Endothelial cell of umbilical vein (primary cell): ENCODE data around the gene ANKS1A. TPM values are rescaled to one million over a fixed set of nuclear protein-coding genes. Genes with fewer than 3 reads are reported as not detected.

ENCODE experiments used
- BruUV-seq: library from RNA; stranded (reverse); fragments of 400-500 nt; replicated peaks from 2 replicates; lab custom pipeline; 2021; lab: Mats Ljungman, UMichigan
- CTCF ChIA-PET: fragments of 300-600, 350-600 bp; sonication (Branson Sonifier 250); formaldehyde crosslinking; loops from one replicate; lab custom pipeline; 2021; ENCODE audit warnings: antibody characterized with exemption, inconsistent platforms; lab: Charles Lee
- POLR2A ChIA-PET: fragments of 300-600, 350-600 bp; sonication (Branson Sonifier 250); formaldehyde crosslinking; loops from one replicate; lab custom pipeline; 2021; ENCODE audit warnings: antibody characterized with exemption, inconsistent platforms; lab: Charles Lee
- DNase-seq: peaks from one replicate; pipeline ENCODE4 v3.0.0-alpha.2; 2011; ENCODE audit warnings: low read depth, low spot score
- FAIRE-seq: peaks from 2 replicates; lab custom pipeline; 2011; peaks lifted over from hg19 to GRCh38; lab: Jason Lieb, UNC
- H2AFZ ChIP-seq: 2 replicates; pipeline ENCODE4 v1.6.0; 2012; ENCODE audit warnings: low read depth, low read length, control low read depth, inconsistent platforms
- H3K27ac ChIP-seq: 2 replicates; pipeline ENCODE4 v1.5.1; 2011; ENCODE audit warnings: low read depth, mild to moderate bottlenecking, control low read depth, low read length, moderate library complexity; ENCODE audit not compliant: insufficient read depth
- H3K27me3 ChIP-seq, 2 experiments: 2 replicates each; pipeline versions ENCODE4 v1.6.0 to v1.6.1; 2011; ENCODE audit warnings: low read length in 2 of 2, mixed read lengths in 1 of 2; ENCODE audit not compliant: control insufficient read depth in 2 of 2, insufficient read depth in 2 of 2
- H3K36me3 ChIP-seq, 2 experiments: 2 replicates in 1 of 2; 3 replicates in 1 of 2; pipeline ENCODE4 v1.5.1; 2011; ENCODE audit warnings: low read length in 2 of 2, mild to moderate bottlenecking in 1 of 2, moderate library complexity in 1 of 2; ENCODE audit not compliant: control insufficient read depth in 2 of 2, insufficient read depth in 2 of 2; ENCODE audit errors: extremely low read depth in 1 of 2
- H3K4me1 ChIP-seq: 3 replicates; pipeline ENCODE4 v1.5.1; 2011; ENCODE audit warnings: mild to moderate bottlenecking, low read length; ENCODE audit not compliant: control insufficient read depth, insufficient read depth; ENCODE audit errors: extremely low read depth
- H3K4me2 ChIP-seq: 2 replicates; pipeline ENCODE4 v1.6.1; 2011; ENCODE audit warnings: low read length, control low read depth, mixed read lengths; ENCODE audit not compliant: insufficient read depth
- H3K4me3 ChIP-seq, 3 experiments: fragments of 200-600 bp in 1 of 3; sonication (generic), shearing (Covaris generic) in 1 of 3; replicated peaks in 1 of 3; 2 replicates each; pipeline ENCODE4 v1.5.1; 2011 to 2016; ENCODE audit warnings: control low read depth in 3 of 3, low read length in 3 of 3, mild to moderate bottlenecking in 2 of 3, inconsistent platforms in 1 of 3, low read depth in 1 of 3, moderate library complexity in 1 of 3; ENCODE audit not compliant: insufficient read depth in 1 of 3
- H3K79me2 ChIP-seq: 2 replicates; pipeline ENCODE4 v1.6.0; 2012; ENCODE audit warnings: low read length, inconsistent platforms; ENCODE audit not compliant: control insufficient read depth, insufficient read depth
- H3K9ac ChIP-seq: replicated peaks from 2 replicates; pipeline ENCODE3; 2011; ENCODE audit warnings: low read length, control low read depth; ENCODE audit not compliant: insufficient read depth; ENCODE audit errors: extremely low read depth
- H3K9me1 ChIP-seq: replicated peaks from 3 replicates; pipeline ENCODE4 v1.6.0; 2011; ENCODE audit warnings: mild to moderate bottlenecking, low read length; ENCODE audit not compliant: control insufficient read depth, insufficient read depth; ENCODE audit errors: extremely low read depth
- H3K9me3 ChIP-seq: replicated peaks from 2 replicates; pipeline ENCODE4 v1.5.1; 2012; ENCODE audit warnings: low read length, inconsistent platforms; ENCODE audit not compliant: control insufficient read depth, insufficient read depth
- H4K20me1 ChIP-seq: replicated peaks from 2 replicates; pipeline ENCODE3; 2011; ENCODE audit warnings: mild to moderate bottlenecking, low read length; ENCODE audit not compliant: control insufficient read depth, insufficient read depth; ENCODE audit errors: extremely low read depth
- EZH2 ChIP-seq: IDR thresholded peaks from 2 replicates; pipeline ENCODE4 v1.6.1; 2012; ENCODE audit warnings: borderline replicate concordance, low read depth, mild to moderate bottlenecking, moderate library complexity, low read length, inconsistent platforms; ENCODE audit not compliant: severe bottlenecking
- FOS ChIP-seq: IDR thresholded peaks from 2 replicates; pipeline ENCODE4 v1.6.1; 2011; ENCODE audit warnings: mild to moderate bottlenecking, low read length, moderate library complexity, borderline replicate concordance; ENCODE audit not compliant: insufficient read depth
- GATA2 ChIP-seq: IDR thresholded peaks from 2 replicates; pipeline ENCODE4 v1.7.0; 2011; ENCODE audit warnings: low read depth, mild to moderate bottlenecking, moderate library complexity, mixed read lengths, low read length; ENCODE audit not compliant: insufficient read length, insufficient read depth
- JUN ChIP-seq: IDR thresholded peaks from 2 replicates; pipeline ENCODE4 v1.6.1; 2011; ENCODE audit warnings: borderline replicate concordance, low read depth; ENCODE audit not compliant: insufficient read length, insufficient read depth
- MYC ChIP-seq: IDR thresholded peaks from one replicate; pipeline ENCODE4 v1.6.1; 2011; ENCODE audit warnings: mild to moderate bottlenecking, low read depth, low read length
- POLR2A ChIP-seq: IDR thresholded peaks from 2 replicates; pipeline ENCODE4 v1.6.1; 2012; ENCODE audit warnings: low read depth, mild to moderate bottlenecking, control low read depth, low read length
- POLR2AphosphoS5 ChIP-seq: IDR thresholded peaks from 2 replicates; pipeline ENCODE4 v1.6.1; 2012; ENCODE audit warnings: low read depth, mild to moderate bottlenecking, control low read depth, low read length, moderate library complexity; ENCODE audit not compliant: insufficient read depth
- dilution Hi-C: fragments of 300-500 bp; cut with MboI; formaldehyde crosslinking; loops from one replicate; pipeline ENCODE4 v1.15.0; 2019; ENCODE audit warnings: low sequenced_read_pairs; ENCODE audit not compliant: extremely low pct_ligation_motif_present
- intact Hi-C: fragments of 100-400 bp; cut with micrococcal nuclease; formaldehyde crosslinking; loops from one replicate; pipeline ENCODE4 v1.10.0; 2022
- polyA plus RNA-seq, 4 experiments: library from polyadenylated mRNA; depleted of rRNA in 3 of 4; stranded (reverse) in 3 of 4; unstranded in 1 of 4; fragments of >200 nt; gene quantifications; 2 replicates each; pipeline versions ENCODE4 v1.2.1 to v1.2.3, GENCODE V29; 2011 to 2012; ENCODE audit warnings: missing spikeins in 1 of 4
- total RNA-seq: library from RNA; stranded (reverse); gene quantifications from 2 replicates; pipeline ENCODE4 v1.2.3, GENCODE V29; 2021
- TF ChIP-seq, protein P1 (sequence below): IDR thresholded peaks from 2 replicates; pipeline ENCODE4 v1.6.1; 2011; ENCODE audit not compliant: insufficient read depth, insufficient read length
- TF ChIP-seq, protein P2 (sequence below), 2 donors: IDR thresholded peaks; 1 replicate in 1 of 2; 2 replicates in 1 of 2; pipeline ENCODE4 v1.5.1; 2011; ENCODE audit warnings: low read length in 2 of 2, mild to moderate bottlenecking in 2 of 2, moderate library complexity in 2 of 2, control low read depth in 1 of 2, inconsistent platforms in 1 of 2, low read depth in 1 of 2; ENCODE audit not compliant: insufficient read depth in 1 of 2; ENCODE audit errors: extremely low read depth in 1 of 2

The ANKS1A gene
- total and polyA plus RNA-seq, 2 donors (not counting 3 experiments of a cell fraction or from before 2014, with no cell fraction given): 8.9 to 26.1 TPM

DNA sequence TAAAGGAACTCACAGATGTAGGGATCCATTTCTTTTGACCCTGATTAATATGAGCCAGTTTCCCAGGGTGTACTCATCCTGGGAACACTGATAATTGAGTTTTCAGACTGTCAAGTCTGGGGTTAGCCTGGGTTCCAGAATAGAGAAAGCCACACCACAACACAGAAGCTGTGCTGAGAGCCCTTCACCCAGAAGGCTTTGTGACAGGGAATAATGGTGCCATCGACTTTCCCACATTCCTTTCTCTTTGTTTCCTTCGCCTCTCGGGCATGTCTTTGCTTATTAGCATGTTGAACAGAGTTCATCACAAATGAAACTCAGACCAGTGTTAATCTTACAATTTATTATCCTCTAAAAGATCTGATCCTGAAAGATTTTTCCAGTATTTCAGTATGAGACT, 157.0 kb downstream of the ANKS1A start:
- Histone ChIP-seq H4K20me1 (no peaks in the 10 kb centered on the region), H3K79me2 (no peaks in the 10 kb centered on the region), H3K36me3 (no peaks in the 10 kb centered on the region), H3K9me1 (no peaks in the 10 kb centered on the region), H3K9ac (no peak overlapping the region), H3K27me3 (no peaks in the 10 kb centered on the region), H2AFZ (no peak overlapping the region), H3K4me1 (peaks cover 67% of the 10 kb centered on the region), H3K4me2 (peak overlapping the region; percentile 32), H3K27ac (peak overlapping the region; percentile 90), H3K4me3 (no peak overlapping the region), H3K9me3 (no peaks in the 10 kb centered on the region)
- FAIRE-seq: no peak
- TF ChIP-seq GATA2 (no peak), MYC (no peak), EZH2 (no peak), FOS (no peak), JUN (no peak), POLR2AphosphoS5 (no peak), POLR2A (no peak)
- TF ChIP-seq, protein P1, sequence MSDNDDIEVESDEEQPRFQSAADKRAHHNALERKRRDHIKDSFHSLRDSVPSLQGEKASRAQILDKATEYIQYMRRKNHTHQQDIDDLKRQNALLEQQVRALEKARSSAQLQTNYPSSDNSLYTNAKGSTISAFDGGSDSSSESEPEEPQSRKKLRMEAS: no peak
- TF ChIP-seq, protein P2, sequence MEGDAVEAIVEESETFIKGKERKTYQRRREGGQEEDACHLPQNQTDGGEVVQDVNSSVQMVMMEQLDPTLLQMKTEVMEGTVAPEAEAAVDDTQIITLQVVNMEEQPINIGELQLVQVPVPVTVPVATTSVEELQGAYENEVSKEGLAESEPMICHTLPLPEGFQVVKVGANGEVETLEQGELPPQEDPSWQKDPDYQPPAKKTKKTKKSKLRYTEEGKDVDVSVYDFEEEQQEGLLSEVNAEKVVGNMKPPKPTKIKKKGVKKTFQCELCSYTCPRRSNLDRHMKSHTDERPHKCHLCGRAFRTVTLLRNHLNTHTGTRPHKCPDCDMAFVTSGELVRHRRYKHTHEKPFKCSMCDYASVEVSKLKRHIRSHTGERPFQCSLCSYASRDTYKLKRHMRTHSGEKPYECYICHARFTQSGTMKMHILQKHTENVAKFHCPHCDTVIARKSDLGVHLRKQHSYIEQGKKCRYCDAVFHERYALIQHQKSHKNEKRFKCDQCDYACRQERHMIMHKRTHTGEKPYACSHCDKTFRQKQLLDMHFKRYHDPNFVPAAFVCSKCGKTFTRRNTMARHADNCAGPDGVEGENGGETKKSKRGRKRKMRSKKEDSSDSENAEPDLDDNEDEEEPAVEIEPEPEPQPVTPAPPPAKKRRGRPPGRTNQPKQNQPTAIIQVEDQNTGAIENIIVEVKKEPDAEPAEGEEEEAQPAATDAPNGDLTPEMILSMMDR (IDR thresholded peaks at IDR 0.05; ENCODE audit: extremely low read depth in 1 of 2, insufficient read depth in 1 of 2, low read depth in 1 of 2, low read length in 2 of 2): no peak
- DNase-seq: no peak
- intact Hi-C loops: no loop called here
- POLR2A ChIA-PET: no interaction called here
- CTCF ChIA-PET: no interaction called here
- no TSS peak for BruUV-seq
- dilution Hi-C loops: no loop called here
